ENCODE measurements around the gene OSBPL7.

- TF ChIP-seq EZH2 (IDR thresholded peaks at IDR 0.05; ENCODE audit: borderline replicate concordance, insufficient read depth, low read depth, low read length, poor library complexity, severe bottlenecking) = no peak
- no peak for TF ChIP-seq CTCF (IDR thresholded peaks at IDR 0.05)
Measured at GRCh38 chr17:47848198-47848513, 26.6 kb upstream of the OSBPL7 start.
